Superior temporal gyrus (tissue), 1 donor: ENCODE measurements around the gene EDDM13.
A peak's percentile ranks its signal among the peaks of the same experiment; 100 is the strongest.
"Not testable (repeated sequence)": the region's sequence is repeated elsewhere in the genome, so short reads cannot be mapped to it uniquely, and the experiment has no call there.

Source experiments
- DNase-seq: peaks from one replicate; pipeline ENCODE4 v3.0.0-alpha.2; 2016; ENCODE audit errors: extremely low spot score

Gene EDDM13

DNA sequence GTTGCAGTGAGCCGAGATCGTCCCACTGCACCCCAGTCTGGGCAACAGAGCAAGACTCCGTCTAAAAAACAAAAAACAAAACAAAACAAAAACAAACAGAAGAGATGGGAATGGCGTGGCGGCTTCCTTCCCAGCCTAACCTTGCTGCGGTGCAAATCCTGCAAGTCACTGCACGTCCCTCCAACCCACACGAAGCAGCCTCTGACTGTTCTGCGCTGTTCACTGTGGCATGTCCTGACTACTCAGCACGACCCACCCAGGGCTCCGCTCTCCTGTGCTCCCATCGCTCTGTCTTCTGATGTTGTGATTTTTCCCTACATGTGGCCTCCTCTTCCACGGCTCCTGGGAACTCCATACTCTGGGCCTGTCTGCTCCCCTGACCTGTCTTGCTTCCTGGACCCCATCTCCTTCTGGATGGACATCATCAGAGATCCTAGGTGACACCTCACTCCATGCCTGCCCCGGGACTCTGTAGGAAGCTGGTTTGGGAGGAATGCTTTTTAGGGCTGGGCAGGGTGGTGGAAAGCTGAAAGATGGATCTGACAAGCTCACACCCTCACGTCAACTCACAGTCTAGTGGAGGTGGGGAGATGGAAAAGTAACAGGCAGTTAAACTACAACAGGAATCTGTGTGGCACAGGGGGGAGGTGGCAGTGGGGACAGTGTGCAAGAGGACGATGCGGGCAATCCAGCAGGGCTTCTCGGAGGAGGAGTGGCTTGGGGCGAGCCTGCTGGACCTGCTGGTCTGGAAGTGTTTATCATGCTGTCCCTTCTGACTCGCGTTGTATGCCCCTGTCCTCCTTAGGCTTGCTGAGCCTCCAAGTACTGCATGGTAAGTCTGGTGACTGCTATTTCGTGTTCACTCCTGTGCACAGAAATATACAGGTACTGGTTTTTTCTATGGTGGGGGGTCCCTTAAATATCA, 23.2 kb downstream of the EDDM13 start:
- DNase-seq, result no peak

DNA sequence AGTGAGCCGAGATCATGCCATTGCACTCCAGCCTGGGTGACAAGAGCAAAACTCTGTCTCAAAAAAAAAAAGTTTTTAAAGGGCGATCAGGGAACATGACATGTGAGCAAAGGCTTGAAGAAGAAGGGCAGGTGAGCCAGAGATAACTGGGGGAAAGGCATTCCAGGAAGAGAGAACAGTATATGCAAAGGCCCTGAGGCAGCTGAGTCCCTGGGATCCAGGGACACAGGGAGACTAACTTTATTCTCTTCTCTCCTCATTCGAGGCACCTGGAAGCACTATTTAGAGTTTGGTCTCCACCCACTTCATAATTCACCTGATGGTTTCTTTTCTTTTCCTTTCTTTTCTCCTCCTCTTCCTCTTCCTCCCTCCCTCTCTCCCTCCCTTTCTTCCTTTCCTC, 24.5 kb downstream of the EDDM13 start:
- DNase-seq, result no peak

DNA sequence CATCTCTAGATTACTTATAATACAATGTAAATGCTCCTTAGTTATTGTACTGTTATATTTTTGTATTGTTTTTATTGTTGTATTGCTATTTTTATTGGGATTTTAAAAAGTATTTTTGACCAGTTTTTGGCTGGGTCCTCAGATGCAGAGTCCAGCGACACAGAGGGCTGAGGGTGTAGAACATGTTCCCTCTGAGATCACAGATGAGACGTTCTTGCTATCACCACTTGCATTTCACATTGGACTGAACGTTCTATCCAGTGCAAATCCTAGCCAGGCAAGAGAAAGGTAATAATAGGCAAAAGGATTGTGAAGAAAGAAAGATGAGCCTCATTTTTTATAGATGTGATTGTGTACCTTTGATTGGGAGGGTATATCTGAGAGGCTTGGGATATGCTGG, 27.1 kb downstream of the EDDM13 start:
- DNase-seq, result no peak

DNA sequence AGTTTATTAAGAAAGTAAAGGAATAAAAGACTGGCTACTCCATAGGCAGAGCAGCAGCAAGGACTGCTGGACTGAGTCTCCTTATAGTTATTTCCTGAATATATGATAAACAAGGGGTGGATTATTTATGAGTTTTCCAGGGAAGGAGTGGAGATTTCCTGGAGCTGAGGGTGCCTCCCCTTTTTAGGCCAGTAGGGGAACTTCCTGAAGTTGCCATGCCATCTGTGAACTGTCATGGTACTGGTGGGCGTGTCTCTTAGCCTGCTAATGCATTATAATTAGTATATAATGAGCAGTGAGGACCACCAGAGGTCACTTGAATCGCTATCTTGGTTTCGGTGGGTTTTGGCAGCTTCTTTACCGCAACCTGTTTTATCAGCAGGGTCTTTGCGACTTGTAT, 28.6 kb downstream of the EDDM13 start:
- no peak for DNase-seq

DNA sequence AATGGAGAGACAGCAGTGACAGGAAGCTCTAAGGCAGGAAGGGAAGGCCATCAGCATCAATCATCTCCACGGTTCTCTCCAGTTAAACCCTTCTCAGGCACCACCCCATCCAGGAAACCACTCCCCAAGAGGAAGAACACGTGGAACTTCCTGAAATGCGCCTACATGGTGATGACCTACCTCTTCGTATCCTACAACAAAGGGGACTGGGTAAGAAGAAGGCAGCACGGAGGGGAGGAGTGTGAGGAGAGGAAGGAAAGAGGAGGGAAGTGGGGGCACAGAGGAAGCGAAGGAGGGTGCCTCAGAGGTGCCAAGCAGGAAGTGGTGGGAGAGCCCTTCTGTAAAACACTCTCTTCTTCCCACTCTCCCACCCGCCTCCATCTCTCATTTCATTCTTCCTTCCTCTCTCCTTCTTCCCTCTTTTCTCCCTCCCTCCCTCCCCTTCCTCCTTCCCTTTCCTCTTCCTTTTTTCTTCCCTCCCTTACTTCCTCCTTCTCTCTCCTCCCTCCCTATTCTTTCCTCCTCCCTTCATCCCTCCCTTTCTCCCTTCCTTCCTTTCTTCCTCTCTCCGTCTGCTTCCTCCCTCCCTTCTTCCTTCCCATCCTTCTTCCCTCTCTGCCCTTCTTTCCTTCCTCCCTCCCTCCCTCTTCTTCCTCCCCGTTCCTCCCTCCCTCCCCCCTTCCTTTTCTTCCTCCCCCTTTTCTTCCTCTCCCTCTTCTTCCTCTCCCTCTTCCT, 29.5 kb downstream of the EDDM13 start:
- no peak for DNase-seq

DNA sequence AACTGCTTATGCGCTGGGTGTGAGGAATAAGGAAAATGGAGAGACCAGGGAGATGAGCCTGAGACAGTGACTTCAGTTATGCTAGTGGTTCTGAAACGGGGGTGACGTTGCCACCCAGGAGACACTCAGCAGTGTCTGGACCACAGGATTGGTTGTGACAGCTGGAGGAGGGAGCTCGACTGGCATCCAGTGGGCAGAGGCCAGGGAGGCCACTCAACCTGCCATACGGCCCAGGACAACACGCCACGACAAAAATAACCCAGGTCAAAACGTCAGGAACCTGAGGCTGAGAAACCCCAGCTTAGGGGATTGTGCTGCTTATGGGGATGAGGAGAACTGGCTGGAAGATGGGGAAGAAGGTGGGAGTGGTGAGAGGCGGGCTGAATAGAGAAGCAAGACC, 31.7 kb downstream of the EDDM13 start:
- no peak for DNase-seq

DNA sequence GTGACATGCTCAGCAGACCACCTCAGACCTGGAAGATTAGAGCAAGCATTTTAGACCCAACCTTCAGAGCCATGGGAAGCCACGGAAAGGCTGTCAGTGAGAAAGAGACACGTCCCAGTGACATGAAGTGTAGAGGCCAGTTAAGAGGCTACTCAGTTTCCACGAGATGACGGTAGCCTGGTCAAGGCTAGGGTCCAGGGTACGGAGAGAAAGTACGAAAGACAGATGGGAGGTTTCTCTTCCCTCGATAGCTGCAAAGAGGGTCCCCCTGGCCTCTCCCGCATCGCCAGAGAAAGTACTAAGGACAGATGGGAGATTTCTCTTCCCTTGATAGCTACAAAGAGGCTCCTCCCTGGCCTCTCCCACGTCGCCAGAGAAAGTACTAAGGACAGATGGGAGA, 33.5 kb downstream of the EDDM13 start:
- DNase-seq, result no peak

DNA sequence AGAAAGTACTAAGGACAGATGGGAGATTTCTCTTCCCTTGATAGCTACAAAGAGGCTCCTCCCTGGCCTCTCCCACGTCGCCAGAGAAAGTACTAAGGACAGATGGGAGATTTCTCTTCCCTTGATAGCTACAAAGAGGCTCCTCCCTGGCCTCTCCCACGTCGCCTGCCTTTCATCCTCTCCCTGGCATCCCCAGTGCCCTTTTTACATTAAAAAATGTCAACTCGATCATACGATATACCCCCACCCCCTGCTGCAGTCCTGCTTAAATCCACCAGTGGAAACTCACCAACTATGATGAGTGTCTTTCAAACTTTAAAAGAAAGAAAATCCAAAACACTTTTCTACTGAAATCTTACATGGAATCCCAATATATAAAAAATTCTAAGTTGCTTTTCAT, 34.5 kb downstream of the EDDM13 start:
- not testable (repeated sequence) for DNase-seq

DNA sequence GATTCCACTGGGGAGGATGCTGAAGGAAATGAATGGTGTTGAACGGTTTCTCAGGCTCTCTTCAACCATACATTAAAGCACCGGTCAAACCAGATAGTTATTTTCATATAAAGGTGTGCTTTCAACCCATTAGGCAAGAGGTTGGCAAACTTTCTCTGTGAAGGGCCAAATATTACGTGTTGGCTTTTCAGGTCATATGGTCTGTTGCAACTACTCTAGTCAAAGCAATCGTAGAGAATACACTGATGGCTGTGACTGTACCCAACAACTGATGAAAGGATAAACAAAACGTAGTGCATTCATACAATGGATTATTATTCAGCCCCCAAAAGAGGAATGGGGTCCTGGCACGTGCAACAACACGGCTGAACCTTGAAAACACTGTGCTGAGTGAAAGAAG, 36.2 kb downstream of the EDDM13 start:
- DNase-seq, result no peak

DNA sequence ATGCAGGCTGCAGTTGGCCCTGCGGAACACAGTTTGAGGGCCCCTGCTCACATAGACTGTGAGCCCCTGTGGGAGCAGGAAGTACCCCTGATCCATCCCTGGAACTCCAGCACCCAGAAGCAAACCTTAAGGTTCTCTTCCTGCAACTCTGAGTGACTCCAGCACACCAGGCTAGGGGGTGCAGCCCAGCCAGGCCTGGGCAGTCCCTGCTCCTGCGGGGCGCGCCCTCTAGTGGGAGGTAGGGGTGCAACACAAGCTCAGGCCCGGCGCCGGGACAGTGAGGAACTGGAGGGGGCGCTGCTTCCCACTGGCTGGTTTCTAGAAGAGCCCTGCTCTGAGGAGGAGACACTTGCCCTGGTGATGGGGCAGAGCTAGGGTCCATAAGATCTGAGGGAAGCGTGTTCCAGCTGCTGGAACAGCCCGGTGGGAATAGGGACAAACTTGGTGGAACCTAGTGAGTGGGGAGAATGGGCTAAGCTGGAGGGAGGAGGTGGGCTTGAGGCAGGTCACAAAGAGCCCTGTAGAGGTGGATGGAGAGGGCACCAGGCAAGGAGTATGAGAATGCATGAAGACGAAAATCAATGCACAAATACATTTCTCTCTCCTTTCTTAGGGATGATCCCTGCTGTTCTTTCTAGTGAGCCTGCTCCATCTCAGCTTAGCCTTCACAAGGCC, 37.1 kb downstream of the EDDM13 start:
- DNase-seq, result no peak

DNA sequence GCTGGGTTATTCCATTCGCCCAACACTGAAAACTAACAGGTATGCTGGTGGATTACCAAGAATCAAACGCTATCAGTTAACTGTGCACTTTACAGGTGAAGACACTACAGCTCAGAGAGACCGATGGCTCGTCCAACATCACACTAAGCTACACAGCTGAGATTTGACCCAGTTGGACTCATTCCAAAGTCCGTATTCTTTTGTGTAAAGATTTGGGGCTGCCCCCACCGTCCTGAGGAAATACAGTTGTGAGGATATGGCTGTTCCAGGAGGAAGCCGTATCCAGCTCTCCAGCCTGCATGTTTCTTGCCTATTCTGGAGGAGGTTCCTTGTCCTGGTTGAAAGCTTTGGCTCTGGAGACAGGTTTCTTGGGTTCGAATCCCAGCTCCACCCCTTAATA, 37.9 kb downstream of the EDDM13 start:
- DNase-seq, result no peak

DNA sequence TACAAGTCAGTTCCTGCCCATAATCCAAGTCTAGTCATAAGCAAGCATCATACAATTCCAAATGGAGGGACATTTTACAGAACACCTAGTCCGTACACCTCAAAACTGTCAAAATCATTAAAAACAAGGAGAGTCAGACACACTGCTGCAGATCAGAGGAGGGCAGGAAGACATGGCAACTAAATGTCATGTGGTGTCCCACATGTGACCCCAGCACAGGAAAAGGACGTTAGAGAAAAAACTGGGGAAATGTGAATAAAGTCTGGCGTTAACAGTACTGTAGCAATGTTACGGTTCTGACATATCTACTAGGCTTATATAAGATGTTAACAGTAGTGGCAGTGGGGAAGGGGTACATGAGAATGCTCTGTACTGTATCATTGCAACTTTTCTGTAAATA, 39.8 kb downstream of the EDDM13 start:
- DNase-seq, result no peak

DNA sequence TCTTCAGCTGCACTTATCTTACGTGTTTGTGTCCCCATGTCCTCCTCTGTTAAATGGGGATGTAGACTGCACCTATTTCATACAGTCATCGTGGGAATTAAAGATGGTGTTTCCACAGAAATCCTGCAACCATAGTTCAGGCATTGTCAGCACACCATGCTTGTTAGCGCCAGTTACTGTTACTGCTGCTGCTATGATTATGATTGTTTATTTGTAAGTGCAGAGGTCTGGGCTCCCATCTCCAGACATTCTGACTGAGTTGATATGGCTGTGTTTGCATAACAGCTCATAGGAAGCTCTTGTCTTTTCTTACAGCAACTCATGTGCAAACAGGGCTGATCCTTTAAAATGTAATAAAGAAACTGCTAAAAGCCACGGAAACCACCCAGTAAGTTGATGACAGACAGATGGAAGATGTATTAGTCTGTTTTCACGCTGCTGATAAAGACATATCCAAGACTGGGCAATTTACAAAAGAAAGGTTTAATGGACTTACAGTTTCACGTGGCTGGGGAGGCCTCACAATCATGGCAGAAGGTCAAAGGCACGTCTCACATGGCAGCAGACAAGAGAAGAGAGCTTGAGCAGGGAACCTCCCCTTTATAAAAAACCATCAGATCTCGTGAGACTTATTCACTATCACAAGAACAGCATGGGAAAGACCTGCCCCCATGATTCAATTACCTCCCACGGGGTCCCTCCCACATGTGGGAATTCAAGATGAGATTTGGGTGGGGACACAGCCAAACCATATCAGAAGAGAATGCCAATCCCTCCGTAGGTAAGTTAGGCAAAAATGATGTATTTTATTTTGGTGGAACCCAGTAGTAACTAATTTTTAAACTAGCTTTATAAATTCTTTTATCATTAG, 40.5 kb downstream of the EDDM13 start:
- no peak for DNase-seq

DNA sequence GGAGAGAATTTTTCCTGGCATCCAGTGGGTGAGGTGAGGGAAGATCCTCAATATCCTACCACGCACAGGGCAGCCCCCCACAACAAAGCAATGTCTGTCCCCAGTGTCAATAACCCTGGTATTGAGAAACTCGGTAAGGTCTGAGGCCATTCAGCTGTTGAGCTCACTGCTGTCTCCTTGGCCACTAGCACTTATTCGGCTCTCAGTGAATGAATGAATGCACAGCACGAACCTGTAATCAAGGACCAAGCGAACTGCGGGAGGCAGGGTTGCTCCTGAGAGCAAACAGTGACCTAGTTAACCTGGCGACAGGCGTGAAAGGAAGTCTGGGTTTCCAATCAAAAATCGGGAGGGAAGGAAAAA, 41.5 kb downstream of the EDDM13 start:
- DNase-seq, result no peak

DNA sequence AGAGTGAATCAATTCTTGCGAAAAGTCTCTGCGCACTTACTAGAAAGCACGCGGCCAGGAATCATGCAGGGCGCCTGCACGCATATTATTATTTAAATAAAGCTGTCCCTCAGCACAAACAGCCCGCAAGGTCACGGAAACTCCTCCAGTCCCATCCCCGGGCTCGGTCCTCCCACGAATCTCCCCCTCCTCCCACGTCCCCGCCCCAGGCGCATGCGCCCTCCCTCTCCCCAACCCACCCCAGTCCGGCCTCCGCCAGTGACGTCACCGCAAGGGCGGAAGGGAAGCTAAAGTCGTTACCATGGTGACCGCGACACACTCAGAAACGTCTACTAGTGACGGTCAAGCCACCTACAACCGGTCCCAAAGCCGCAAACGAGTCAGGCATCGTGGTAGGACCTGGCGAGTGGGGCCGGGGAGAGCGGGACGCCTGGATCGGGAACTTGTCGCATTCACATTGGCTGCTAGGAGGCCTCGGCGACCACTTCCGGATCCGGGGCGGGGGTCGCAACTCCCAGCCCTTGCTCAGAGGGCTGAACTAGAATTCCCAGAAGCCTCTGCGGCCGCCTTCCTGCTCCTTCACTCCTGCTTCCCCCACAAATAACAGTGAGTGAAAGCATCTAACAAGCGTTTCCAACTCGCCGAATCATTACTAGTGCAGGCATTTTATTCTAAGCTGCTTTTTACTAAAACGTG, 42.0 kb downstream of the EDDM13 start, which contains the start of gene ZSCAN5A:
Gene ZSCAN5A (minus strand): TSS at position 459 of the 696 bp plus-strand sequence. CDS start 89,793 bp downstream, outside the sequence.
- peak; percentile 98 for DNase-seq

DNA sequence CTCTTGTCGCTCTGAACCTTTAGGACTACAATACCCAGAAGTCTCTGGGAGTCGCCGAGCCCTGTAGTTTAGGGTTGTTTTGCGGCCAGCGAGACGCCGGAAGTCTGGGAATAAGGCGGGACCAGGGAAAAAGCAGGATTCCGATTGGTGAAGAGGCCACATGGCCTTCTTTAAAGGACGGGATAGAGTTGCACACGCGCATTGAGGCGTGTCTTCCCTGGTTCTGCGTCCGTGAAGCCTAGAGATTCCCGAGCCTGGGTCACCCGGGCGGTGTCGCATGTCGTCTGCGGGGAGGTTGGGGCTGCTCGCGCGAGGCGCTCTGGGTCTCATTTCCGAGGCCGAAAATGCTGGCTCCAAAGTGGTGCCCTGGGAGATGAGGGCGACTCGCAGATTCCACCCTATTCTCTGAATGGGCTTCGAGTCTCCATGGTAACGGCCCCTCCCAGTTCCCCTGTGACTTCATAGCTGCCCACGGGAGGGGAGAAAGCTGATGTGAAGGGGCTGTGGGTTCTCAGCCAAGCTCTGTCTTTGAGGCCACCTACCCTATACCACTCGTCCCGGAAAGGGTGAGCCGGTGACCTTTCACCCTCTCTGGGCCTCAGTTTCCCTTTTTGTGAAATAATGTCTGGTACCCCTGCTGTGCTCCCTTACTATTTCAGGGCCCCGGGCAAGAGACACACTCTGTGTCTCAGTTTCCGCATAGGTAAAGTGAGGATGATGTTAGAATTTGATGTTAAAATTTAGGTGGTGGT, 42.7 kb downstream of the EDDM13 start:
- DNase-seq, result peak; percentile 100

DNA sequence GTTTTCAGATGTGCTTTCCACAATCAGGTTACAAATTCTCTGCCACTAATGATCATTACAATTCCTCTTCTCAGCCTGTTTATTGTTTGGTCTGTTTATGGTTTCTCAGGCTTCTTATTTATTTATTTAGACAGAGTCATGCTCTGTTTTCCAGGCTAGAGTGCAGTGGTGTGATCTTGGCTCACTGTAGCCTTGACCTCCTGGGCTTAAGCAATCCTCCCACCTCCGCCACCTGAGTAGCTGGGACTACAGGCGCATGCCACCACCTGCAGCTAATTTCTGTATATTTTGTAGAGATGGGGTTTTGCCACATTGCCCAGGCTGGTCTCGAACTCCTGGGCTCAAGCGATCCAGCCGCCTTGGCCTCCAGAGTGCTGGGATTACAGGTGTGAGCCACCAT, 44.2 kb downstream of the EDDM13 start:
- no peak for DNase-seq

DNA sequence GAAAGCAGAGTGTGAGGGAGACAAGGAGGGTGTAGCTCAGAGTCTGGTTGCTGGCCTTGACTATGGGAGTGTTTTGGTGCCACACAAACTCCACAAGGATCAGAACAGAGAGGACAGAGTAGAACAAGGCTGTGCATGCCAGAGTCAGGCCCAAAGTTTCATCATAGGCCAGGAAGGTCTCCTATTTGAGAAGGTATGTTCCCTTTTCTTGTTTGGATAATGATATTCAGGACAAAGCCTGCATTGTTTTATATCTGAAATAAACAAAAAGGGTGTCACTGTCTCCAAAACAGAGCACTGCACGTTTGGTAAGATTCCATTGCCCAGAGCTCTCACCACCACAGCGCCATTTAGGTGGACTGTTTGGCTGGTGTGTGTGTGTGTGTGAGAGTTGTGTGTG, 45.2 kb downstream of the EDDM13 start:
- DNase-seq, result no peak

DNA sequence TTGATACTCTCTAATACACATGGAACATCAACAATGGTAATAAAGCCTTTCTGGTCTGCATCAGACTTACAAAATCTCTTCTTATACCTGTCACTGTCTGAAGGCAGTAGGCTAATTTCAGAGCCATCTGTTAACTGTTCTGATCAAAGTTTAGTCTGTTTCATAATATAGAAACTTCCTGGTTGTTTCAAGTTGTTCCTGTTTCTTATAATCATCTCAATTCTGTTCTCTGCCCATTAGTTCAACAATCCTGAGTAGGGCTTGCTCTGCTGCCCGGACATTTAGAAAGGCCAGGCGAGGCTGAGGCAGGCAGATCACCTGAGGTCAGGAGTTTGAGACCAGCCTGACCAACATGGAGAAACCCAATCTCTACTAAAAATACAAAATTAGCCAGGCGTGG, 47.4 kb downstream of the EDDM13 start:
- DNase-seq, result no peak
